Activated T-helper 17 cell treated with anti-CD3 and anti-CD28 coated beads, Interleukin-2, amount 50 U/mL, for 72 hours (primary cell): ENCODE measurements around the gene PXYLP1. TPM values are rescaled to one million over a fixed set of nuclear protein-coding genes. Genes with fewer than 3 reads are reported as not detected.
A peak's percentile ranks its signal among the peaks of the same experiment; 100 is the strongest.

Source experiments
- ATAC-seq: fragments of 150-1000 bp; cut with Tn5 transposase; replicated peaks from 2 replicates; pipeline ENCODE4 v1.10.0; 2021; ENCODE audit warnings: mild to moderate bottlenecking, moderate library complexity
- H3K27ac Mint-ChIP-seq: one replicate; pipeline ENCODE4 v1.8.0; 2022; ENCODE audit warnings: mixed read lengths
- H3K27me3 Mint-ChIP-seq: one replicate; pipeline ENCODE4 v1.8.0; 2022; ENCODE audit warnings: mixed read lengths
- H3K36me3 Mint-ChIP-seq: one replicate; pipeline ENCODE4 v1.8.0; 2022; ENCODE audit warnings: low read depth, mild to moderate bottlenecking, mixed read lengths
- H3K4me1 Mint-ChIP-seq: one replicate; pipeline ENCODE4 v1.8.0; 2022; ENCODE audit warnings: mixed read lengths
- H3K4me3 Mint-ChIP-seq: one replicate; pipeline ENCODE4 v1.8.0; 2022; ENCODE audit warnings: mild to moderate bottlenecking, mixed read lengths
- H3K9me3 Mint-ChIP-seq: one replicate; pipeline ENCODE4 v1.8.0; 2022; ENCODE audit warnings: mixed read lengths
- total RNA-seq, 2 donors: library from RNA; stranded (reverse); gene quantifications; one replicate each; pipeline ENCODE4 v1.2.3, GENCODE V29; 2022

The PXYLP1 gene
- total RNA-seq, 2 donors from 2014 or later: 5.7 to 11.4 TPM

GRCh38 chr3:141267629-141268028 lies 36.0 kb downstream of the PXYLP1 start:
- peaks cover 25% of the 10 kb centered on the region for H3K4me1 Mint-ChIP-seq
- ATAC-seq: no peak
- H3K4me3 Mint-ChIP-seq: peak overlapping the region; percentile 91
- peak overlapping the region; percentile 96 for H3K27ac Mint-ChIP-seq
- no peaks in the 10 kb centered on the region for H3K9me3 Mint-ChIP-seq
- peaks cover under 1% of the 10 kb centered on the region for H3K36me3 Mint-ChIP-seq
- no peaks in the 10 kb centered on the region for H3K27me3 Mint-ChIP-seq

- no peaks in the 10 kb centered on the region for H3K9me3 Mint-ChIP-seq
- peaks cover 31% of the 10 kb centered on the region for H3K4me1 Mint-ChIP-seq
- peak overlapping the region; percentile 96 for H3K27ac Mint-ChIP-seq
- no peaks in the 10 kb centered on the region for H3K27me3 Mint-ChIP-seq
- peak; percentile 8 for ATAC-seq
- peak overlapping the region; percentile 91 for H3K4me3 Mint-ChIP-seq
- no peaks in the 10 kb centered on the region for H3K36me3 Mint-ChIP-seq
Observed at GRCh38 chr3:141268306-141268705, 36.7 kb downstream of the PXYLP1 start.

GRCh38 chr3:141268791-141269190 lies 37.2 kb downstream of the PXYLP1 start:
- peaks cover 36% of the 10 kb centered on the region for H3K4me1 Mint-ChIP-seq
- no peak for ATAC-seq
- no peaks in the 10 kb centered on the region for H3K36me3 Mint-ChIP-seq
- no peak overlapping the region for H3K27ac Mint-ChIP-seq
- no peaks in the 10 kb centered on the region for H3K27me3 Mint-ChIP-seq
- H3K4me3 Mint-ChIP-seq: no peak overlapping the region
- H3K9me3 Mint-ChIP-seq: no peaks in the 10 kb centered on the region

- Mint-ChIP-seq H3K36me3 (no peaks in the 10 kb centered on the region), H3K4me3 (no peak overlapping the region), H3K9me3 (no peaks in the 10 kb centered on the region), H3K27me3 (no peaks in the 10 kb centered on the region), H3K27ac (peak overlapping the region; percentile 57), H3K4me1 (peaks cover 45% of the 10 kb centered on the region)
- ATAC-seq: no peak
Observed at GRCh38 chr3:141269961-141270360, 38.3 kb downstream of the PXYLP1 start.

DNA sequence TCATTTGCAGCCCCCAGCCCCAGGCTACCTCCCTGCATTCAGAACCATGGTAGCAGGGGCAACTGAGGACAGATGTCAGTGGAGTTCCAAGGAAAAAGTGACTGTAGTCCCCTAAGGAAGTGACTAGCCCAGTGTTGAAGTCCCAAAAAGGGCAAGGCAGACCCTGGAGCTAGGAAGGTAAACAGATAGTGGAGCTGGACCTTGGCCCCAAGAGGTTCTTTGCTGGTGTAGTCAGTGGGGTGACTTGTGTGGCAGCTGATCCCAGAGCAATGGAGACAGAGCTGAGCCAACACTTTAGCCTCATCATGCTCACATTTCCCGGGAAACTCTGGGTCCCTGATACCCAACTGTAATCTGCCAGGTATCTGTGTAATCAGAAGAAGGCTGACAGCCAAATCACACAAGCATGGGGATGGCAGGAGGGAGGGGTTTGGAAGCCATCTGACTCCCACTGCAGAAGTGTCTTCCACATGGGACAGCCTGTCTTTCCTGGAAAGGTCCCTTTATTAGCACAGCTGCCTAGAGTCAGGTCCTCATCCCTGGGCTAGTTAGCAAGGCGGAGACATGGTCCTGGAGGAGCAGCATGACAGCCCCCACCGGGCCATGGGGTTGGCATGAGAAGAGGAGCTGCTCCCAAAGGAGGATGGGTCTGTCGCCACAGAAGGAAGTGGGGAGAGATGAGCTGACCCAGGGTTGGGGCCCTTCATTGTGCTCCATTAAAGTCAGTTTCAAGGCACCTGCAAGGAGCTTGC lies 39.8 kb downstream of the PXYLP1 start:
- no peaks in the 10 kb centered on the region for H3K9me3 Mint-ChIP-seq
- no peak overlapping the region for H3K27ac Mint-ChIP-seq
- no peak for ATAC-seq
- H3K27me3 Mint-ChIP-seq: no peaks in the 10 kb centered on the region
- H3K4me3 Mint-ChIP-seq: no peak overlapping the region
- peaks cover 42% of the 10 kb centered on the region for H3K4me1 Mint-ChIP-seq
- H3K36me3 Mint-ChIP-seq: no peaks in the 10 kb centered on the region

DNA sequence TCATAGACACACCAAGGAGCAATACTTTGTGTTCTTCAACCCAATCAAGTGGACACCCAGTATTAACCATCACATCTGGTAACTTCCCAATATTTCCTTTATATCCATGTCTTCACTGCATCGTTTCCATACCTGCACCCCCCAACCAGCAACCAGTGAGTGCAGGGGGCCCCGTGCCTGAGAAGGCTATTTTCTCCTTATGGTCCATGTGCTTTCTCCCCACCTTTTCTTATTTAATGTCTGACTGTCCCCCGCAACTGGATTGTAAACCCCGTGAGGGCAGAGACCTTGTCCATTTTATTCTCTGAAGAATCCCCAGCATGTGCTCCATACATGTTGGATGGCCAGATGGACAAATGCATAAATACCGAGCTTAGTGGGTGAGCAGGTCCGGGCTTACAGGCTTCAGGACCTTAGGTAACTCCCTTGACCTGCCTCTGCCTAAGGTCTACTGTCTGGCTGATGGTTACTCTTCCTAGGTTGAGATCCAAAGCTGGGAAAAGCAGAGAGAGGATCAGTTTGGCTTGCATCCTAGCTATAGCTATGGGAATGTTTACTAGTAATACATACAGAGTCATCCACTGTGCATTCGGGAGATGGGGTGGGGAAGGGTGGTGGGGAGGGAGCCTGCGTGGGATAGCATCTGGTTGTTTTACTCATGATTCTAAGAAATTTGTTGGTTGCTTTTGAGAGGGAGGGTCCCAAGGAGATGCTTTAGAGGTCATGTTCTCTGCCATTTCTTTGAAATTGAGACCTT lies 41.5 kb downstream of the PXYLP1 start:
- Mint-ChIP-seq H3K36me3 (no peaks in the 10 kb centered on the region), H3K27me3 (no peaks in the 10 kb centered on the region), H3K9me3 (no peaks in the 10 kb centered on the region), H3K4me3 (no peak overlapping the region), H3K4me1 (peaks cover 28% of the 10 kb centered on the region), H3K27ac (peak overlapping the region; percentile 65)
- ATAC-seq: no peak

- H3K36me3 Mint-ChIP-seq: no peaks in the 10 kb centered on the region
- peaks cover 25% of the 10 kb centered on the region for H3K4me1 Mint-ChIP-seq
- no peaks in the 10 kb centered on the region for H3K9me3 Mint-ChIP-seq
- ATAC-seq: peak; percentile 31
- H3K4me3 Mint-ChIP-seq: peak overlapping the region; percentile 40
- H3K27ac Mint-ChIP-seq: peak overlapping the region; percentile 65
- no peaks in the 10 kb centered on the region for H3K27me3 Mint-ChIP-seq
Observed at GRCh38 chr3:141273700-141274410, 42.2 kb downstream of the PXYLP1 start.

DNA sequence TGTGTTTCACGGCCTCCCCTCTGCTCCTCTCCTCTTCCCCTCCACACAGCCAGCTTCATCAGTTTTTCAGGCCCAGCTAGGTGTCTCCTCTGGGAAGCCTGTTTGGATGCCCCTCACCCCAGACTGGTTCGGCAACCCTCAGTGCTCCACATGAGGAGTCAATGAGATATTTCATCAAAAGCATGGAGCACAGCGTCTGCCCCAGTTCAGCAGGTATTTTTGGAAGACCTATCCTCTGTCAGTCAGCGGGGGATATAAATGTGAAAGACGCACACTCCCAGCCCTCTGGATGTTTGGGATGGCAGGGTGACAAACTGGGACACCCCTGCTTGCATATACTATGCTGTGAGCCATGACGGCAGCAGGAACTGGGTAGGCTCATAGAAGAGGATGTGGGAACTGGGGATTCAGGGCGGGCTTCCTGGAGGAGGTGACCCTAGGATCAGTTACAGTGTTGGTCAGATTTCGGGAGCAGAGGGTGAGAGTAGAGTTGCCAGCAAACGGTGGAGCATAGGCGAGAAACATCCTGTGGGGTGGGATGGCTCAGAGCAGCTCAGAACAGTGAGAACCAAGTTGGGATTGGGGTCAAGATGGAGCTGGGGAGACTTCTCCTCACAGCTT lies 42.9 kb downstream of the PXYLP1 start:
- Mint-ChIP-seq H3K36me3 (no peaks in the 10 kb centered on the region), H3K27me3 (no peaks in the 10 kb centered on the region), H3K4me1 (peaks cover 31% of the 10 kb centered on the region), H3K9me3 (no peaks in the 10 kb centered on the region), H3K27ac (peak overlapping the region; percentile 65), H3K4me3 (peak overlapping the region; percentile 40)
- ATAC-seq: no peak

DNA sequence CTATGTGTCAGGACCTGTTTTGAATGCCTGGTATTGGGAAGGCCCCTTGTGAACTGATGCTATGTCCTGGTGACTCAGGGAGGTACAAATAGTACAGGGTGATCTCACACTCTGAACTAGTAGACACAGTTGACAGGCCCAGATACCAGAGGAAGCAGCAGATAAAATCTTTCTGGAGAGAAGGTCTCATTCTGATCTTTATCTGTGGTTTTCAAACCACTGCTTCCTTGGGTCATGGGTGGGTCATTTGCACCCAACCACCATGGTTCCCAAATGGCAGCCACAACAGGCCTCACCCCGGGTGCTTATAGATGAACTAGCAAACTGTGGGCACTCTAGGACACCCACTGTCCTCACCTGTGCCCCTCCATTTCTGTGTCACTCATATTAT lies 43.4 kb downstream of the PXYLP1 start:
- ATAC-seq: peak; percentile 97
- Mint-ChIP-seq H3K4me1 (peaks cover 31% of the 10 kb centered on the region), H3K36me3 (no peaks in the 10 kb centered on the region), H3K4me3 (peak overlapping the region; percentile 40), H3K27ac (peak overlapping the region; percentile 65), H3K27me3 (no peaks in the 10 kb centered on the region), H3K9me3 (no peaks in the 10 kb centered on the region)

GRCh38 chr3:141275511-141275910 lies 43.9 kb downstream of the PXYLP1 start:
- H3K9me3 Mint-ChIP-seq: no peaks in the 10 kb centered on the region
- peaks cover 31% of the 10 kb centered on the region for H3K4me1 Mint-ChIP-seq
- H3K4me3 Mint-ChIP-seq: peak overlapping the region; percentile 40
- H3K27me3 Mint-ChIP-seq: no peaks in the 10 kb centered on the region
- H3K36me3 Mint-ChIP-seq: no peaks in the 10 kb centered on the region
- H3K27ac Mint-ChIP-seq: peak overlapping the region; percentile 65
- ATAC-seq: no peak

GRCh38 chr3:141275973-141276372 lies 44.3 kb downstream of the PXYLP1 start:
- Mint-ChIP-seq H3K27me3 (no peaks in the 10 kb centered on the region), H3K9me3 (no peaks in the 10 kb centered on the region), H3K27ac (no peak overlapping the region), H3K4me1 (peaks cover 31% of the 10 kb centered on the region), H3K36me3 (no peaks in the 10 kb centered on the region), H3K4me3 (no peak overlapping the region)
- ATAC-seq: no peak

DNA sequence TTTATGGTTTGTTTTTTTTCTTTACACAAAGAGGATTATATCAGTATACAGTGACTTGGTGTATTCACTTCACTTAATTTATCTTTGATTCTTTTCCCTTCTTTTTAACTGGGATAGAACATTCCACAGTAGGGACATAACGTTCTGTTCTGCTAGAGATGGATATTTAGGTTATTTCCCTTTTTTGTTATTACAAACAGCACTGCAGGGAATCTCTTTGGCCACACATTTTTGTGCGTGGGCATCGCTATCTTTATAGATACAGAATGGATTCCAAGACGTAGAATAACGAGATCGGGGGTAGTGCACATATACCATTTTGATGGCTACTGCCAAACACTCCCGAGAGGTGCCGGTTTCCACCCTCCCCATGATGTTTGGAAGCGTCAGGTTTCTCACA lies 44.8 kb downstream of the PXYLP1 start:
- H3K27ac Mint-ChIP-seq: no peak overlapping the region
- H3K9me3 Mint-ChIP-seq: no peaks in the 10 kb centered on the region
- no peak for ATAC-seq
- H3K36me3 Mint-ChIP-seq: no peaks in the 10 kb centered on the region
- no peak overlapping the region for H3K4me3 Mint-ChIP-seq
- peaks cover 31% of the 10 kb centered on the region for H3K4me1 Mint-ChIP-seq
- H3K27me3 Mint-ChIP-seq: no peaks in the 10 kb centered on the region

DNA sequence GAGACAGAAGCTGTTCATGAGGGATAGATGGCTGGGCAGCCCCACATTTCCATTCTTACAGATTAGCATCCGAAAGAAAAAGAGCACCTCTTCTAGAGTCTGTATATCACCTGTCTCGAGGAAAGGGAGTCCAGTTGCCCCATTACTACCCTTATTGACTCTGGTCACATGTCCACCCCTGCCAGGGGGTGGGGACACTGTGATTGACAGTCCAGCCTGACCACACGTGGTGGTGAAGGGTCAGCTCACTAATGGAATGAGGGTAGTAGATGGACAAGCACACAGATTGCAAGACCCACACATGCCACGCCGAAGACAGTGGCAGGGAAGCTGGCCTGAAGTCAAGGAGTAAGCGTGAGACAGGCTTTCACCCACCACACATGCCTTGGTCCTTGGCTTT lies 45.8 kb downstream of the PXYLP1 start:
- no peaks in the 10 kb centered on the region for H3K9me3 Mint-ChIP-seq
- no peak overlapping the region for H3K27ac Mint-ChIP-seq
- no peak overlapping the region for H3K4me3 Mint-ChIP-seq
- H3K36me3 Mint-ChIP-seq: no peaks in the 10 kb centered on the region
- no peak for ATAC-seq
- H3K4me1 Mint-ChIP-seq: peaks cover 31% of the 10 kb centered on the region
- H3K27me3 Mint-ChIP-seq: no peaks in the 10 kb centered on the region
